AG20443 (cell line): ENCODE results near the gene TAF1C.
A peak's percentile ranks its signal among the peaks of the same experiment; 100 is the strongest.

ENCODE experiments used
- DNase-seq: peaks from one replicate; pipeline ENCODE4 v3.0.0; 2012; ENCODE audit warnings: low spot score, mixed read lengths

TAF1C gene

DNA sequence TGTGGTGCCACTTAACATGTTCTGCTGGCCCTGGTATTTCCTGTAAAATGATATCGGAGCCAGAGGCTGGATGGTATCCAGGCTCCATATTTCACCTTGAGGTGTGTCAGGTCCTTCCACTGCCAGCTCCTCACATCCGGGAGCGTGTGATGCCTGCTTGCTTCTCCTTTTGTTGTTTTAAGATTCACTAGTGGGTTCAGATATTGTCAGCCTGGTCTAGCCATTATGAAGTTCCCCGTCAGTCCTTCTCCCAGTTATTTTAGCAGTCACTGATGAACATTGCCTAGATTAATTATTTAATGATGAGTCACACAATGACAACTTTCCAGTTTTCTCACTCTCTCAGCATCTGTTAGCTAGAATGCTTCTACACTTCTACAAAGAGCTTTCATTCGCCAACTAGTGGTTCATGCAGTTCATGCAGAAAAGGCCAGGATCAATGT, 30.5 kb downstream of the TAF1C start:
- no peak for DNase-seq

DNA sequence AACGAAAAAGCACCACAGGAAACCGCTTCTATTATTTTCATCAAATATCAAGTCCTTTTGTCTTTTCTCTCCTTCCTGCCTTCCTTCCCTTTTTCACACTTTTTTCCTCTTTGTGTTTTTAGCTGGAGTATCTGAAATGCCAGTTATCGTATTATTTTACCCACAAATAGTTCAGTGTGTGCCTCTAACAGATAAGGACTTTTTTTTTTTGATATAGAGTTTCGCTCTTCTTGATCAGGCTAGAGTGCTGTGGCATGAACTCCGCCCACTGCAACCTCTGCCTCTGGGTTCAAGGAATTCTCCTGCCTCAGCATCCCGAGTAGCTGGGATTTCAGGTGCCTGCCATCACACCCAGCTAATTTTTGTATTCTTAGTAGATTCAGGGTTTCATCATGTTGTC, 31.1 kb downstream of the TAF1C start:
- DNase-seq: no peak

DNA sequence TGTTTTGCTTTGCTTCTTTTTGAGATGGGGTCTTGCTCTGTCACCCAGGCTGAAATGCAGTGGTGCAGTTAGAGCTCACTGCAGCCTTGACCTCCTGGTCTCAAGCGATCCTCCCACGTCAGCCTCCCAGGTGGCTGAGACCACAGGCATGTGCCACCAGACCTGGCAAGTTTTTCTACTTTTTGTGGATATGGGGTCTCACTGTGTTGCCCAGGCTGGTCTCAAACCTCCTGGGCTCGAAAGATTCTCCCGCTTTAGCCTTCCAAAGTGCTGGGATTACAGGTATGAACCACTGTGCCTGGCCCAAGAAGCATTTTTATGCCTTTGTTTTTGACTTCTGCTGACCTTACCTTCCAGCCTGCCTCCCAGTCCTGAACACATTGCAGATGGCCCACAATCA, 31.6 kb downstream of the TAF1C start:
- no peak for DNase-seq

DNA sequence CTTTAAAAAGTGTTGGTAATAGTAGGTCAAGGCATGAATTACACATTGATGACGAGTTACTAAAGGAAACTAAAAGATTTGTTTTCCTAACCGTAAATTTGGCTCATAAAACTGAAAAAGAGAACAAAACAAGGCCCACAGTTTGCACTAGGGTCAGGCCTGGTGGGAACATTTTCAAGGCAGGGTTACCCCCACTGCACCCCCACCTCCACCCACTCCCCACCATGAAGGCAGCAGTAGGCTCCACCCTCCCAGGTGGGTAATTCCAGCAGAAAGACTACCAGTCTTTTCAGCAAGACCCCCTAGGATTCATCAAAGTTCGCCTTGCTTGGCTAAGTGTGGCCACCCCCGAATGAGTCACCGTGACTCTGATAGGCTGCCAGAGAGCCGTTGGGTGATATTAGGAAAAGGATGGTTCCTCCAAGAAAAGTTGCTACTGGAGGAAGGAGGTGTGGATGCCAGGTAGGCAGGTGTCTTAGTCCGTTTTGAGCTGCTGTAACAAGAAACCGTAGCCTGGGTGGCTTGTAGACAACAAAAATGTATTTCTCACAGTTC, 33.1 kb downstream of the TAF1C start:
- DNase-seq: no peak

DNA sequence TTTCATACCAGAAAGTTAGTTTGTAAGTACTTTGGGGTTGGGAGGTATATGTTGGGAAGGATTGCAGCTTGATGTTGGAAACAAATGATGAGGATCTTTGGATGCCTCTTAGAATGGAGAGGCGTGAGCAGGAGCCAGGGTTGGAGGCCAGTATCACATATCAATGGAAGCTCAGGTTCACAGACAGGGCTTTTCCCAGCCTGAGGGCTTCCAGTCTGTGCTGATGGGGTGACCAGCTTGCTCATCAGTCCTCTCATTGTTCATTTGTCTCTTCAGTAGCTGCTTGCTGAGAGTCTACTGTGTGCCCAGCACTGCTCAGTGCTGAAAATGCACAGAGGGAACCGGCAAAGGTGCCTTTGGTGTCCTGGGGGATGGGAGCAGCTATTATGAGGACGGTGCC, 35.9 kb downstream of the TAF1C start:
- no peak for DNase-seq

DNA sequence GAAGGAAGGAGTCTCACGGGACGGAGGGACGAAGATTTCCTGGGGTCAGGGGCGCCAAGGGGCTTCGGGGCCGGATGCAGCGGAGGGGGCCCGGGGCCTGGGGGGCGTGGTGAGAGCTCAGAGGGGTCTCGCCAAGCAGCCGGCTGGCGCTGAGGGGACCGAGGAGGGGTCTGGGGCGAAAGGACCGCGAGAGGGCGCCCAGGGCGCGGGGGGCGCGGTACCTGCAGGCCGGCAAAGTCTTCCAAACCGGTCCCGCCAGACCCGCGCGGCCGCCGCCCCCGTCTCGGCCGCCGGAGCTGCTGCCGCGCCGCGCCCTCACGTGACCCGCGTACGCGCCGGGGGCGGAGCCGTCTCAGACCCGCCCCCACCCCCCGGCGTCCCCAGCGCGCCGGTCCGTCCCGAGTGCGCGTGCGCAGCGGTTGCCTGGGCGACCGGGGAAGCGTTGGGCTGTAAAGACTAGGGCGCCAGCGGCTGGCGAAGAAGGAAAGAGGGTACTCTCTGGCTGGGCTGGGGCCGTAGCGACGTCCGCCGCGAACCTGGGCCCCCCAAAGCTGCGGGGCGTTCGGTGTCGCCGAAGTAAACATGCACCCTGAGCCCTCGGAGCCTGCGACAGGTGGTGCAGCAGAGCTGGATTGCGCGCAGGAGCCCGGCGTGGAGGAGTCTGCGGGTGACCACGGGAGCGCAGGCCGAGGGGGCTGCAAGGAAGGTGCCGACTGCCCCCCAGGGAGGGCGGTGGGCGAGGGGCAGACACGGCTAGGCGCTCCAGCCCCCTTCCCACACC, 41.8 kb downstream of the TAF1C start, which contains the start of the genes DNAAF1 and HSDL1:
Gene DNAAF1, plus strand, starts transcription at position 450 of the 781 bp plus-strand sequence. Its CDS starts 133 bp downstream, at position 583.
Gene HSDL1, minus strand, starts transcription at position 319 of the 781 bp plus-strand sequence. CDS start 13,856 bp downstream, outside the sequence.
- peak; percentile 100 for DNase-seq

DNA sequence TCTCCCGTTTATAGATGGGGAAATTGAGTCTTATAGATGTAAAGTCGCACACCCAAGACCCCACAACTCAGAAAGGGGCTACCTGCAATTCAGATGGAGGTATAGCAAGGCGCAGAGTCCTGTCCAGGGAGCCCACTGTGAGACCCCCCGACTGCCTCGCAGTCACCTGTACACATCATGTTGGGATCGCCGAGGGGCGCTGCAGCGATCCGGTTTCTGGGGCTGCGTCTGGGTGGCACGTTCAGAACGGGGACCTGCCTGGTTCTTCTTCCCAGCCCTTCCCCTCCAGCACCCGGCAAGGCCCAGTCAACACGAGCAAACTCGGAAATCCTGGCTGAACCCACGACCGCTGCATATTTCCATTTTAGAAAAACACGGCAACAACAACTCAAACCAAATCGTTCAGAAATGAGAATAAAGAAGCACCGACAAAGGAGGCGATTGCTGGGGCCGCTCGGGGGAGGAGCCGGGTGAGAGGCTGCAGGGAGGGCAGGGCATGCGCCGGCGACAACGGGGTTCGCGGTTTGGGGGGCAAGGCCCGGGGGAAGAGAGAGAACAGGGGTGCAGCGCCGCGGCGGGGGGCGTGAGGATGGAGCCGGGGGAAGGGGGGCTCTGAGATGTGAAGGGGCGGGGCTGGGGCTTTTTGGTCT, 42.5 kb downstream of the TAF1C start:
- peak; percentile 53 for DNase-seq

DNA sequence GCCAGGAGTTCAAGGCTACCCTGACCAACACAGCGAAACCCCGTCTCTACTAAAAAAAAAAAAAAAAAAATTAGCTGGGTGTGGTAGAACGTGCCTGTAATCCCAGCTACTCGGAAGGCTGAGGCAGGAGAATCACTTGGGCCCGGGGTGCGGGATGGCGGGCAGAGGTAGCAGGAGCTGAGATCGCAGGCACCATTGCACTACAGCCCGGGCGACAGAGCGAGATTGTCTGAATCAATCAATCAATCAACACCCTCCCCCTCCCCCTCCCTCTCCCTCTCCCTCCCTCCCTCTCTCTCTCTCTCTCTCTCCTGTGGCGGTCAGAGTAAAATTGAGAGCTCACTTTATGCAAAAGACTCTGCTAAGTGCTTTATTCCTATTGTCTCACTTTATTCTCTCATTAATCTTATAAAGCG, 43.1 kb downstream of the TAF1C start:
- DNase-seq: no peak

DNA sequence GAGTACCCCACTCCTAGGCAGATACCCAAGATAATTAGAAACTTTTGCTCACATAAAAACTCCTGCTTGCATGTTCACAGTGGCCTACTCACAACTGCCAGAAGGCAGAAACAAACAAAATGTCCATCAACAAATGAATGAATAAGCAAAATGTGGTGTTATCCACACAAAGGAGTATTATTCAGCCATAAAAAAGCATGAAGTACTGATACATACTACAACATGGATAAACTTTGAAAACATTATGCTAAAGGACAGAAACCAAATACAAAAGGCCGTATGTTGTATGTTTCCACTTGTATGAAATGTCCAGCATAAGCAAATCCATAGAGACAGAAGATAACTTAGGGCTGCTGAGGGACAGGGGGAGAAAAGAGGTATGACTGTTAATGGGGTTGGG, 43.8 kb downstream of the TAF1C start:
- DNase-seq: no peak

DNA sequence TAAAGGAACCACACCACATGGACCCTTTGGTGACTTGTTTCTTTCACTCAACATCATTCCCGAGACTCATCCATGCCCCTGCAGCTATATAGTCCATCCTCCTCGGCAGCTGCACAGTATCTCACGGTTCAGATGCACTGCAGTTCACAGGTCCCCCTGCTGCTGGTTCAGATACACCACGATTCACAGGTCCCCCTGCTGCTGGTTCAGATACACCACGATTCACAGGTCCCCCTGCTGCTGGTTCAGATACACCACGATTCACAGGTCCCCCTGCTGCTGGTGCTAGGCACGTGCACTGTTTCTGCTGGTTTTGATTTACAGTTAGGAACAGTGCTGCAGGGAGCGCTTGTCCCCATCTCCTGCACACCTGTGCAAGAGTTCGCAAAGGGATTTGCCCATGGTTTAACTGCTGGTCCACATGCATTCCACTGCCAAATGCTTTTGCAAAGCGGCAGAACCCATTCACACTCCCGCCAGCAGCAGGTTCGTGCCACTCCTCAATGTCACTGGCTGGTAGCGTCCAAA, 45.6 kb downstream of the TAF1C start:
- no peak for DNase-seq

DNA sequence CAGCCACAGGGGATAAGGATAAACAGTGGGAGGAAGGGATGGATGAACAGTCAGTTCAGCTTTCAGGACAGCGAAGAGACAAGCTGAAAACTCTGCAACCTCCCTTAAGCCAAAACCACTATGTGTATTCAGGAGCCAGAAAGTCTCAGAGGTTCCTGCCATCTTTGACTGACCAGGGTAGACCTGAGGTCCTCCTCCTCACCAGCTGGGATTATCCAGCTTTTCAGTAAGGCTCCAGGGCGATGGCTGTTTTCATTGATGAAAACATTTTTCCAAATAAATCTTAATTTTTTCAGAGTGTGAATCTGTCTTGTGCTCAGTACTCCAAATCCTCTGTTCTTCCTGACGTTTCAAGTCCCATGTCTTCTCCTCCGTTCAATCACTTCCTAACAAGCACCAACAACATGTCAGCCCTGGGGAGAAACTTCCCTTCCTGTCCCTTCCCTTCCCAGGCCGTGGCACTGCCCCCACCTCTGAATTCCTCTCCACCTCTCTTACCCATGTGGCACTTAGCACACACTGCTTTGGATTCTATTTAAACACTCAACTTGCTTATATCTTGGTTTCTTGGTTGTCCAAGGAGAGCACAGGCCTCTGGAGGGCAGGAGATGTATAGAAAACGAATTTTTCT, 47.1 kb downstream of the TAF1C start:
- DNase-seq: no peak

DNA sequence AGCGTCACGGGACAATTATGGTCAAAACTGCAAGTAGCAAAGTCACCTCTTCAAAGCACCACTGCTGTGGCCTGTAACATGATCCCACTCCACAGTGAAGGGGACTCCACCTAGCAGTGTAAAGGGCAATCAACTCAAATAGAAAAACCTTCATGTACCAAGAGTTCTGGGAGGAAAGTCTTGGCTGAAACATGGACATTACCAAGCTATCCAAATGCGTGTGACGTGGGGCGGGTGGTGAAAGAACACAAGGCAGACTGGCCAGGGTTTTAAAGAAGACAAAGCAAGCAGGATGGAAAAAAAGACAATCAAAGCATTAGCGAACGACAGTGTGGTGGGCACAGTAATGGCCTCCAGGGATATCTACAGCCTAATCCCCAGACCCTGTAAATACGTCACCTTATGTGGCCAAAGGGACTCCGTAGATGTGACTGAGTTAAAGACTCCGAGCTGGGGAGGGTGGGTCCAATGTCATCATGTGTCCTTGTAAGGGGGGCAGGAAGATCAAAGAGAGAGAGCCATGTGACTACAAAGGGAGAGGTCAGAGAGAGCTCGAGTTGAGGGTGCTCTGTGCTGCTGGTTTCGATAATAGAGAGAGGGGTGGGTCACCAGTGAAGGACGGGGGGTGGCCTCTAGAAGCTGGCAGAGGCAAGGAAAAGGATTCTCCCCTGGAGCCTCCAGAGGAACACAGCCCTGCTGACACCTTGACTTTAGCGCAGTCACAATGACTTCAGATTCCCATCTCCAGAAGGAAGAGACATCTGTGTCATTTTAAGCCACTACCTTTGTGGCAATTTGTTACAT, 47.8 kb downstream of the TAF1C start:
- DNase-seq: peak; percentile 63

DNA sequence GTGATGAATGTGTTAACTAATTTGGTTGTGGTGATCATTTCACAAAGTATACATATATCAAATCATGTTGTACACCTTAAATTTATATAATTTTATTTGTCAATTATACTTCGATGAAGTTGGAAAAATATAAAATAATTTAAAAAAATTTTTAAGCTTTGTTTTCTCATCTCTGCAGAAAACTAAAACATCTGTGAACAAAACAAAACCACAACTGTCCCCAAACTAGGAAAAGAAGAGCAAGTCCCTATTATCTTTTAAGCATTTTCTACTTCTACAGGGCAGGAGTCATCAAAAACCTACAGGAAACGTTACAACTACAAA, 48.4 kb downstream of the TAF1C start:
- no peak for DNase-seq

DNA sequence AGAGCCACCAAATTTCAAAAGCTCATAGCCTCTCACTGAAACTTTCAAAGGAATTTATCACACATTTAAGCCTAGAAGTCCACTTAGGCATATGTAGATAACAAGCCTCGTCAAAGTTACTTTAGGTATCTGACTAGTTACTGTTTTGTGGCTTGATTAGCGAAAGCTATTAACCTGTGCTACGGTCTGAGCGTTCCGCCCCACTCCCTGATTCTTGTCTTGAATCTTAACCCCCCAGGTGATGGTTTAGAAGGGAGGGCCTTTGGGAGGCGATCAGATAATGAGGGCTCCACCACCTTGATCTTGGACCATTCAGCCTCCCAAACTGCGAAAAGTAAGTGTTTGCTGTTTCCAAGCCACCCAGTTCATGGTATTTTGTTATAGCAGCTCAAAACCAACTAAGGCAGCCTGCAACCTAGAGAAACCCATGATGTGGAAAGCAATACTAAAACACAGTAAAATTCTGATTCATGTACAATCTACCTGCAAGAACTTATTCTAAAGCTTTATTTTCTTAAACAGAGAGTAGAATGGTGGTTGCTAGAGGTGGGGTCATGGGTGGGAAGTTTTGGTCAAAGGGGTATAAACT, 49.0 kb downstream of the TAF1C start:
- no peak for DNase-seq

DNA sequence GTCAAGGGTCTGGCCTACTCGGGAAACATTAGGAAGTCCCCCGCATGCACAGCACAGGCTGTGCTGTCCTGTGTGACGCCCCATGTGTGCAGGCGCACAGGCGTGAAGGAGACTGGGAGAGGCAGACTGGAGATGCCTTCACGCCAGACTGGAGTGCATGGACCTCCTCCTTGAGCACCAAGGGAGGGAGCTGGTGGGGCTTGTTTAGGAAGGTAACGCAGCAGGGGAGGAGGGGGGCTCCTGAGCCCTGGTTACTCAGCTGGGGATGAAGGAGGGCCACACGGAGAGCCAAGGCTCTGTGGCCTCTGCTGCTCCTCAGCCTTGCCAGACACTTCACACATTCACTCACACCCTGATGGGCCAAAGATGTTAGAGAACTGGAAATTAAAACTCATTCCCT, 49.6 kb downstream of the TAF1C start:
- no peak for DNase-seq

DNA sequence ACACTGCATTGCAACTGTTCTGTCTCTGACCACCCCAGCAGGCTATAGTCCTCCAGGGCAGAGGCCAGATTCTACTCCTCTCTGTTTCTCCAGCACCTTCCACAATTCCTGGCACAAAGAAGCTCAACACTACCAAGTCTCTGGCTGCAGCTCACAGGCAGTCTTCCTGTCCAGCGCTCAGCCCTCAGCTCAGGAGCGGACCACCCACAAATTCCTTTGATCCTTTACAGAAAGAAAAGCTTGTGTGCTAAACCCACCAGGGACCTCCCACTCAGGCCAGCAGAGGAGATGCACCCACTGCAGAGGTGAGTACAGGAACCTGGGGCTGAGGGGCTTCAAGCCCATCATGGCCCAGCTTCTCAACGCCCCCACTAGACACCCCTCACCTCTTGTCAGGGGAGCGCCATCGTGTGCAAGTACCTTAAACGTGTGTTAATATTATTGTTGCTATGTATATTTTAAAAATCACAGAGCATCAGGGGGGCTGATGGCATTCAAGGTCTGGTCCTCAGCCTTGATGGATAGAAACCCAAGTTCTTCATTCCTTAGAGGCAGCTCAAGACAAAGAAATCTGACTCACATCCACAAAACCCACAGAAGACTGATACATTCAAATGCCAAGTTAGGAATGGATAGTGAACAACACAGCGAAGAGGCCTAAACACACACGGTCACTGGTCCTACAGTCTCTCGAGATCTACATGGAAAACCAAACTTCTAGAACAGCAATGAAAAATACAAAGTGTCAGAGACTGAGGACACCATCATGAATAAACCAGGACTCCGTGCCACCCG, 50.3 kb downstream of the TAF1C start:
- no peak for DNase-seq

DNA sequence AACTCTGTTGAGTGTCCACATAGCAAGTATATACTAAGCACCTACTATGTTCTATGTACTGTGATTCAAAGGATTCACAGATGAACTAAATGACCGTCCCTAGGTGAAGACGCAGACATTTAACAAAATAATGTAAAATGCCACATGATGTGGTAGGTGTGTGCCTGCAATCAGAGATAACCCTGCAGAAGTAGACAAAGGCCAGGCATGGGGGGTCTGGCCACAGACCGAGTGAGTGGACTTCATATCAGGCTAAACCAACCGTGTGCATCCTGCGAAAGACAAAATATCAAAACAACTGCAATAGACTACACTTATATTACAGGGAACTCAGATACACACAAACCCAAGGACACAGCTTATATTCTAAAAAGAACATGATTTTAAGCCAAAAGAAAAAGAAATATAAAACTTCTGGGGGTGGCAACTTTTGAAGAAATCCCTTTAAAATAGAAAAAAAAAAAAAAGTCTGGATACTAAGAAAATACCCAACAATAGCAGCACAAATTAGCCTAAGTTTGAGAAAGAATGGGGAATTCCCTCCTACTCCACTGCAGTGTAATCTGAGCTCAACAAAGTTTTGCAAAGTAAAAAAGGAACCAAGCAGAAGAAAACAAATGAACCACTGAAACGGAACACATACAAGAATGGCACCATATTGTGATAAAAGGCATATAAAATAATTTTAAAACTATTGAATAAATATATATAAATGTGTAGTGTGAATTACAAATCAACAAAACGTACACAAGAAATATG, 54.2 kb downstream of the TAF1C start:
- DNase-seq: no peak

DNA sequence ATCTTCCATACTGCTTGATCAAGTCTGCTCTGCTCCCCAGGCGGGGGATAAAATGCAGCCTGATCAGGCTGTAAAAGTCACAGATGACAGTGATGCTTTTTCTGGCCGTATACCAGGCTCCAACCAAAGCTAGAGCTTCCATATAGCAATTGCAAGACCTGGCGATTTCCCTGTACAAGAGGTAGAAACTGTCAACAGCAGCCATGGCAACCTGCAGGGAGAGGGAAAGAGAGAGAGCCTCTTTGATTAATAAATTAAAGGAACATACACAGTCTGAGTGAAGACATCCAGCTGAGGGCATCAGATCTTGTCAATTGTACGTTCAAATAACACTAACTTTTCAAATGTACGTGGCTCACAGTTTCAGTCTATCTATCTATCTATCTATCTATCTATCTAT, 55.7 kb downstream of the TAF1C start:
- DNase-seq: no peak
